CD4-positive, CD25-positive, alpha-beta regulatory T cell (primary cell): ENCODE measurements around the gene PPARA. TPM values are rescaled to one million over a fixed set of nuclear protein-coding genes. Genes with fewer than 3 reads are reported as not detected.
"Not testable (repeated sequence)": the region's sequence is repeated elsewhere in the genome, so short reads cannot be mapped to it uniquely, and the experiment has no call there.

Experiments used
- ATAC-seq, 2 donors: fragments of 150-1000 bp; cut with Tn5 transposase; one replicate each; pipeline ENCODE4 v1.10.0; 2021; ENCODE audit warnings: low read depth in 2 of 2, moderate number of reproducible peaks in 2 of 2, moderate library complexity in 1 of 2
- DNase-seq, 3 donors: peaks; one replicate each; pipeline versions ENCODE4 v3.0.0 to v3.0.0-alpha.2; 2012 to 2022; ENCODE audit warnings: mixed read lengths in 1 of 3
- H3K27ac ChIP-seq: one replicate; pipeline ENCODE4 v1.7.0; 2013; ENCODE audit warnings: mild to moderate bottlenecking, low read length; ENCODE audit not compliant: insufficient read depth, poor library complexity, severe bottlenecking
- H3K27me3 ChIP-seq: one replicate; pipeline ENCODE4 v1.7.0; 2013; ENCODE audit warnings: low read length; ENCODE audit not compliant: control insufficient read depth, insufficient read depth
- H3K36me3 ChIP-seq: one replicate; pipeline ENCODE4 v1.7.0; 2013; ENCODE audit warnings: mild to moderate bottlenecking, low read length, moderate library complexity; ENCODE audit not compliant: control insufficient read depth, insufficient read depth
- H3K4me1 ChIP-seq: 2 replicates; pipeline ENCODE4 v1.7.0; 2013; ENCODE audit warnings: mild to moderate bottlenecking, low read length; ENCODE audit not compliant: insufficient read depth, control insufficient read depth, poor library complexity, severe bottlenecking
- H3K4me3 ChIP-seq: one replicate; pipeline ENCODE4 v1.7.0; 2013; ENCODE audit warnings: low read depth, mild to moderate bottlenecking, low read length, moderate library complexity
- H3K9me3 ChIP-seq, 2 experiments: 1 replicate in 1 of 2; 2 replicates in 1 of 2; pipeline ENCODE4 v1.7.0; 2013; ENCODE audit warnings: low read length in 2 of 2, mild to moderate bottlenecking in 1 of 2, moderate library complexity in 1 of 2; ENCODE audit not compliant: control insufficient read depth in 2 of 2
- H3K27ac Mint-ChIP-seq, 3 donors: one replicate each; pipeline ENCODE4 v1.8.0; 2020 to 2022; ENCODE audit warnings: mild to moderate bottlenecking in 3 of 3, mixed read lengths in 3 of 3, moderate library complexity in 2 of 3
- H3K27me3 Mint-ChIP-seq: one replicate; pipeline ENCODE4 v1.8.0; 2022; ENCODE audit warnings: mild to moderate bottlenecking, mixed read lengths
- H3K36me3 Mint-ChIP-seq: one replicate; pipeline ENCODE4 v1.8.0; 2020; ENCODE audit warnings: mixed read lengths
- H3K4me1 Mint-ChIP-seq, 4 donors: one replicate each; pipeline ENCODE4 v1.8.0; 2020 to 2022; ENCODE audit warnings: mixed read lengths in 4 of 4, mild to moderate bottlenecking in 1 of 4
- H3K4me3 Mint-ChIP-seq, 4 donors: one replicate each; pipeline ENCODE4 v1.8.0; 2020 to 2022; ENCODE audit warnings: mild to moderate bottlenecking in 4 of 4, mixed read lengths in 4 of 4, moderate library complexity in 3 of 4
- H3K9me3 Mint-ChIP-seq, 7 donors: one replicate each; pipeline ENCODE4 v1.8.0; 2020 to 2022; ENCODE audit warnings: mixed read lengths in 7 of 7, mild to moderate bottlenecking in 3 of 7, moderate library complexity in 2 of 7
- polyA plus RNA-seq, 4 donors: library from polyadenylated mRNA; unstranded; fragments of 300-500 nt; fragmentation: Illumina TruSeq; gene quantifications; one replicate each; pipeline ENCODE4 v1.2.3, GENCODE V29; 2021
- total RNA-seq: library from RNA; stranded (reverse); gene quantifications from one replicate; pipeline ENCODE4 v1.2.3, GENCODE V29; 2022

The PPARA gene
- total and polyA plus RNA-seq, 5 donors from 2014 or later: 0.67 to 10.3 (median 4.0) TPM

- H3K36me3 Mint-ChIP-seq: peaks cover 19% of the 10 kb centered on the region
- H3K4me1 Mint-ChIP-seq: no peaks in the 10 kb centered on the region
- peaks cover 0 to 1% (median 0%) of the 10 kb centered on the region in 7 donors for H3K9me3 Mint-ChIP-seq
- DNase-seq (no peak), ATAC-seq (no peak)
- Histone ChIP-seq H3K4me3 (no peak overlapping the region), H3K4me1 (no peaks in the 10 kb centered on the region), H3K27me3 (no peaks in the 10 kb centered on the region), H3K9me3 (no peaks in the 10 kb centered on the region), H3K36me3 (peaks cover 9% of the 10 kb centered on the region), H3K27ac (no peak overlapping the region)
- H3K27me3 Mint-ChIP-seq: no peaks in the 10 kb centered on the region
- no peak overlapping the region for H3K4me3 Mint-ChIP-seq
- H3K27ac Mint-ChIP-seq: peak overlapping the region in 1 of 3 donors; percentile 41
Measured at GRCh38 chr22:46196278-46196677, 46.0 kb downstream of the PPARA start.

- DNase-seq (no peak), ATAC-seq (no peak)
- Mint-ChIP-seq H3K4me3 (no peak overlapping the region), H3K27me3 (no peaks in the 10 kb centered on the region), H3K36me3 (peaks cover 14% of the 10 kb centered on the region), H3K9me3 (no peaks in the 10 kb centered on the region), H3K4me1 (no peaks in the 10 kb centered on the region), H3K27ac (no peak overlapping the region)
- H3K4me1 ChIP-seq: no peaks in the 10 kb centered on the region
- no peak overlapping the region for H3K27ac ChIP-seq
- H3K9me3 ChIP-seq: no peaks in the 10 kb centered on the region
- H3K36me3 ChIP-seq: peaks cover 12% of the 10 kb centered on the region
- no peak overlapping the region for H3K4me3 ChIP-seq
- no peaks in the 10 kb centered on the region for H3K27me3 ChIP-seq
Measured at GRCh38 chr22:46198274-46198673, 47.9 kb downstream of the PPARA start.

- H3K27me3 ChIP-seq, H3K9me3 Mint-ChIP-seq, H3K4me3 Mint-ChIP-seq, H3K27ac Mint-ChIP-seq, H3K4me1 Mint-ChIP-seq, H3K27ac ChIP-seq, H3K9me3 ChIP-seq, H3K27me3 Mint-ChIP-seq, ATAC-seq, H3K4me1 ChIP-seq, DNase-seq, H3K4me3 ChIP-seq: not testable (repeated sequence)
- H3K36me3 ChIP-seq: peaks cover 12% of the 10 kb centered on the region
- peaks cover 19% of the 10 kb centered on the region for H3K36me3 Mint-ChIP-seq
Measured at GRCh38 chr22:46198806-46199205, 48.5 kb downstream of the PPARA start.

DNA sequence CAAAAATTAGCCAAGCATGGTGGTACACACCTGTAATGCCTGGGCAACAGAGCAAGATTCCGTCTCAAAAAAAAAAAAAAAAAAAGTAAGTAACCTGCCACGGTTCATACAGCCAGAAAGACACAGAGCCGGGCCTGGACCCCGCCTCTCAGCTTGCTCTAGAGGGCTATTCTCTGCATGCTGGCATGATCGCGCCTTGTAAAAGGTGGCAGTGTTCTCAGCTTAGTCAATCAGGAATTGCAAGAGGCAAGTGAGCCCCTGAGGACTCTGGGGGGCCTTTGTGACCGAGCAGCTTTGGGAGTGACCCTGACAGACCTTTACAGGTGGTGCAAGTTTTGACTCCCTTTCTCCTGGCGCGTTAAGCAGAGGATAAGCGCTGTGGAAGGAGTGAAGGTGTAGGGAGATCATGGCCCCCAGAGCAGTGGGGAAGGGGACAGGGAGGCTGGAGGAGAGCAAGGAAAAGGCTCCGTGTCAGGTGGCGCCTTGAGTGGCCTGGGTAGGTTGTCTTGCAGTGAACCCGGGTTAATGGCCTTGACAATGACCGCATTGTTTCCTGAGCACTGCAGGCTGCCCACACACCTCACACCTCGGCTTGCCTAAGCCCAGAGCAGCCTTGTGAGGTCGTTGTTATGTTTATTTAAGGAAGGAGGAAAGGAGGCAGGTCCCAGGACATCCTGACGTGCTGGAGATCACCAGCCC, 50.9 kb downstream of the PPARA start:
- Mint-ChIP-seq H3K27ac (no peak overlapping the region), H3K9me3 (peaks cover 0 to 2% (median 0%) of the 10 kb centered on the region in 7 donors), H3K36me3 (peaks cover 31% of the 10 kb centered on the region), H3K4me3 (no peak overlapping the region), H3K27me3 (no peaks in the 10 kb centered on the region), H3K4me1 (no peaks in the 10 kb centered on the region)
- H3K4me3 ChIP-seq: no peak overlapping the region
- H3K27ac ChIP-seq: no peak overlapping the region
- DNase-seq (no peak), ATAC-seq (no peak)
- H3K36me3 ChIP-seq: peaks cover 19% of the 10 kb centered on the region
- peaks cover 0 to 3% of the 10 kb centered on the region in 2 experiments for H3K9me3 ChIP-seq
- H3K27me3 ChIP-seq: no peaks in the 10 kb centered on the region
- H3K4me1 ChIP-seq: no peaks in the 10 kb centered on the region

DNA sequence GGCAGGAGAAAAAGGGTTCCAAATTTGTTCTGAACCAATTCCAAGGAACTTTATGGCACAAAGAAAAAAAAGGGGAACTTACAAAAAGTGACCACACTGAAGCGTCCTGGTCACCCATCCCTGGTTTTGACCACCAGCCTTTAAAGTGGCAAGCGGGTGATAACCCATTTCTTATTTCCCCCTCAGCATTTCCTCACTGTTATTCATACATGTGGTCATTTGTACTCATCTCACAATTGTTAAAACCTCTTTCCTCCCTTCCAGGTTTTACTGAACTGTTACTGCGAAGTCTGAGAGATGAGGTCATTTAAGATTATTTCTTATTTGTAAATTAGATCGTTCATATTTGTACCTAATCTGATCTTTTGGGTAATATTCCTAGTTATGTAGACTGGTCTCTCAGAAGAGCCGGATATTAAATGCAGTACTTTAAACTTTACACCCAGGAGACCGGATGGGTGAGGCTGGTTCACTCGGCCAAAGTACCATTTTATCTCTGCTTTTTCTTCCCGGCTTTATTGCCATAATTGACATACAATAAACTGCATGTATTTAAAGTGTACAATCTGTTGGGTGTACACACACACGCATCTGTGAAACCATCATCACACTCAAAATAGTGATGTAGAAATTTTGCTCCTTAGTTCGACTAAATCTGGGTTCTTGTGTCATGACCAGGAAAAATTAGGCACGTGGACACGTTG, 52.7 kb downstream of the PPARA start:
- DNase-seq: no peak
- Histone ChIP-seq H3K4me3 (no peak overlapping the region), H3K27me3 (no peaks in the 10 kb centered on the region), H3K27ac (no peak overlapping the region), H3K9me3 (peaks cover 0 to 3% of the 10 kb centered on the region in 2 experiments), H3K4me1 (no peaks in the 10 kb centered on the region), H3K36me3 (peaks cover 19% of the 10 kb centered on the region)
- H3K27me3 Mint-ChIP-seq: no peaks in the 10 kb centered on the region
- H3K9me3 Mint-ChIP-seq: peaks cover 0 to 2% (median 0%) of the 10 kb centered on the region in 7 donors
- H3K27ac Mint-ChIP-seq: peak overlapping the region in 1 of 3 donors; percentile 93
- H3K36me3 Mint-ChIP-seq: peaks cover 28% of the 10 kb centered on the region
- ATAC-seq: no peak
- H3K4me1 Mint-ChIP-seq: no peaks in the 10 kb centered on the region
- no peak overlapping the region for H3K4me3 Mint-ChIP-seq

DNA sequence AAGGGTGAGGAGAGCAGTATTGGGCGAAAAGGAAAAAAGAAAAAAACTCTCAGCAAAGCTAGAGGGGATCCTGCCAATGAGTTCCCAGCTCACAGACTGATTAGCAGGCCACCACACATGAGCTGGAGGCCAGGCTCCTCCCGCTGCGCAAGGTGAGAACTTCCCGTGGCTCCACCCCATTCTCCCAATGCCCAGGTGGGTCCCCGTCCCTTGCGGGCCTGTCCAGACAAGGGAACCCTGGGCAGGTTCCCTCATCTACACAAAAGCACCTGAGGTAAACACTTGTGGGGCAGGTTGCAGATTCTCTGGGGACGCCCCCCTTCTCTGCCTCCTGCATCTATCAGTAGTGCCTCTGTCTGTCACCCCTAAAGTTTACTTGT, 53.3 kb downstream of the PPARA start:
- H3K27ac Mint-ChIP-seq: peak overlapping the region in 1 of 3 donors; percentile 93
- no peak overlapping the region for H3K4me3 ChIP-seq
- H3K36me3 Mint-ChIP-seq: peaks cover 31% of the 10 kb centered on the region
- H3K27me3 ChIP-seq: no peaks in the 10 kb centered on the region
- no peaks in the 10 kb centered on the region for H3K27me3 Mint-ChIP-seq
- H3K27ac ChIP-seq: no peak overlapping the region
- H3K9me3 Mint-ChIP-seq: peaks cover 0 to 3% (median 2%) of the 10 kb centered on the region in 7 donors
- H3K36me3 ChIP-seq: peaks cover 19% of the 10 kb centered on the region
- no peak for DNase-seq
- H3K4me1 Mint-ChIP-seq: peaks cover 0 to 1% (median 0%) of the 10 kb centered on the region in 4 donors
- no peaks in the 10 kb centered on the region for H3K4me1 ChIP-seq
- peaks cover 0 to 4% of the 10 kb centered on the region in 2 experiments for H3K9me3 ChIP-seq
- no peak for ATAC-seq
- H3K4me3 Mint-ChIP-seq: no peak overlapping the region

- Mint-ChIP-seq H3K36me3 (peaks cover 48% of the 10 kb centered on the region), H3K4me3 (no peak overlapping the region), H3K27me3 (no peaks in the 10 kb centered on the region), H3K9me3 (peaks cover 0 to 21% (median 5%) of the 10 kb centered on the region in 7 donors), H3K4me1 (peaks cover 0 to 2% (median 0%) of the 10 kb centered on the region in 4 donors), H3K27ac (no peak overlapping the region)
- Histone ChIP-seq H3K27ac (no peak overlapping the region), H3K27me3 (no peaks in the 10 kb centered on the region), H3K4me1 (no peaks in the 10 kb centered on the region), H3K36me3 (peaks cover 15% of the 10 kb centered on the region), H3K9me3 (peaks cover 8 to 11% of the 10 kb centered on the region in 2 experiments), H3K4me3 (no peak overlapping the region)
- no peak for DNase-seq
- no peak for ATAC-seq
Measured at GRCh38 chr22:46209262-46209661, 58.9 kb downstream of the PPARA start.
